HG03469 (cell line): ENCODE measurements around the gene CDKN1A.

ENCODE experiments used
- ATAC-seq: cut with Tn5 transposase; IDR thresholded peaks from one replicate; pipeline ENCODE4 v1.9.1; 2021; ENCODE audit warnings: mild to moderate bottlenecking, moderate library complexity, moderate number of reproducible peaks; ENCODE audit not compliant: unreplicated experiment

CDKN1A gene

GRCh38 chr6:36677059-36677749, 1.3 kb upstream of the CDKN1A start:
- no peak for ATAC-seq

DNA sequence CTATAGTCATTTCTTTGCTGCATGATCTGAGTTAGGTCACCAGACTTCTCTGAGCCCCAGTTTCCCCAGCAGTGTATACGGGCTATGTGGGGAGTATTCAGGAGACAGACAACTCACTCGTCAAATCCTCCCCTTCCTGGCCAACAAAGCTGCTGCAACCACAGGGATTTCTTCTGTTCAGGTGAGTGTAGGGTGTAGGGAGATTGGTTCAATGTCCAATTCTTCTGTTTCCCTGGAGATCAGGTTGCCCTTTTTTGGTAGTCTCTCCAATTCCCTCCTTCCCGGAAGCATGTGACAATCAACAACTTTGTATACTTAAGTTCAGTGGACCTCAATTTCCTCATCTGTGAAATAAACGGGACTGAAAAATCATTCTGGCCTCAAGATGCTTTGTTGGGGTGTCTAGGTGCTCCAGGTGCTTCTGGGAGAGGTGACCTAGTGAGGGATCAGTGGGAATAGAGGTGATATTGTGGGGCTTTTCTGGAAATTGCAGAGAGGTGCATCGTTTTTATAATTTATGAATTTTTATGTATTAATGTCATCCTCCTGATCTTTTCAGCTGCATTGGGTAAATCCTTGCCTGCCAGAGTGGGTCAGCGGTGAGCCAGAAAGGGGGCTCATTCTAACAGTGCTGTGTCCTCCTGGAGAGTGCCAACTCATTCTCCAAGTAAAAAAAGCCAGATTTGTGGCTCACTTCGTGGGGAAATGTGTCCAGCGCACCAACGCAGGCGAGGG, 594 bp upstream of the CDKN1A start:
- no peak for ATAC-seq

GRCh38 chr6:36679043-36679833, 724 bp downstream of the CDKN1A start:
- ATAC-seq, result no peak

GRCh38 chr6:36682328-36683144, 4.0 kb downstream of the CDKN1A start:
- ATAC-seq, result no peak

DNA sequence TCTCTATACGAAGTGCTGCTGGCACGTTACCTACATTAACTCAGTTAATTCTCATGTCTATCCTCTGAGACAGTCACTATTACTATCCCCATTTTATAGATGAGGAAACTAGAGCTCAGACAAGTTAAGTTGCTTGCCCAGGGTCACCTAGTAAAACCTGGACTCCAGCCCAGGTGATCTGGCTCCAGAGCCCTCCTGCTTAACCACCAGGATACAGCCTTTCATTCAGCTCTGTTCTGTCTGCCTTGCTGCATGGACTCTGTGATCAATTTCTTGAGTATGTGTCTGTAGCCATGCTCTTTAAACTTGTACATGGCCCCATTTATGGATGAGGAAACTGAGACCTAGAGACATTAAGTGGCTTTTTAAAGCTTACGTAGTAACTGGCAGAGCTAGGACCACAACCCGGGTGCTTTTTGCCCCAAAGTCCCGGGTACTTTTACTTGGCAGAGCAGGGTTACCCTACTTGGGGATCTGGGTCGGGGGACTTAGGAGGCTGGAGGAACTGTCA, 4.7 kb downstream of the CDKN1A start:
- ATAC-seq, result no peak

DNA sequence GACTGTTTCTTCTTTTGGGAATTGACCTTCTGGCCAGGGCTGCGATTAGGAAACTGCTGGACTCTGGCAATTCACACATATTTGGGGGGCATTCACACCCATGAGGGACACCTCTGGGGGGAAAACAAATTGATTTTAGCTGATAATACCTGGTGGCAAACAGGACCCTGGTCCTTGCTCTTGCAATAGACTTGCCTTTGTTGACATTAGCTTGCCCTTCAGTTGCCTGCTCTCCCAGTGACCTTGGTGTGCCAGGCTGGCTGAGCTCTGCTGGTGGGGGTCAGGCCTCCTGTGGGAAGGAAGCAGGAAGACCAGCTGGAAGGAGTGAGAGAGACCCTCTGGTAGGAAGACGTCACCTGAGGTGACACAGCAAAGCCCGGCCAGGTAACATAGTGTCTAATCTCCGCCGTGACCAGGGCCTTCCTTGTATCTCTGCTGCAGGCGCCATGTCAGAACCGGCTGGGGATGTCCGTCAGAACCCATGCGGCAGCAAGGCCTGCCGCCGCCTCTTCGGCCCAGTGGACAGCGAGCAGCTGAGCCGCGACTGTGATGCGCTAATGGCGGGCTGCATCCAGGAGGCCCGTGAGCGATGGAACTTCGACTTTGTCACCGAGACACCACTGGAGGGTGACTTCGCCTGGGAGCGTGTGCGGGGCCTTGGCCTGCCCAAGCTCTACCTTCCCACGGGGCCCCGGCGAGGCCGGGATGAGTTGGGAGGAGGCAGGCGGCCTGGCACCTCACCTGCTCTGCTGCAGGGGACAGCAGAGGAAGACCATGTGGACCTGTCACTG, 5.3 kb downstream of the CDKN1A start:
- no peak for ATAC-seq

- ATAC-seq, result no peak
Measured at GRCh38 chr6:36684447-36684812, 5.9 kb downstream of the CDKN1A start.

GRCh38 chr6:36685166-36685924, 6.8 kb downstream of the CDKN1A start:
- ATAC-seq, result no peak

- no peak for ATAC-seq
Measured at GRCh38 chr6:36685926-36686667, 7.6 kb downstream of the CDKN1A start.

DNA sequence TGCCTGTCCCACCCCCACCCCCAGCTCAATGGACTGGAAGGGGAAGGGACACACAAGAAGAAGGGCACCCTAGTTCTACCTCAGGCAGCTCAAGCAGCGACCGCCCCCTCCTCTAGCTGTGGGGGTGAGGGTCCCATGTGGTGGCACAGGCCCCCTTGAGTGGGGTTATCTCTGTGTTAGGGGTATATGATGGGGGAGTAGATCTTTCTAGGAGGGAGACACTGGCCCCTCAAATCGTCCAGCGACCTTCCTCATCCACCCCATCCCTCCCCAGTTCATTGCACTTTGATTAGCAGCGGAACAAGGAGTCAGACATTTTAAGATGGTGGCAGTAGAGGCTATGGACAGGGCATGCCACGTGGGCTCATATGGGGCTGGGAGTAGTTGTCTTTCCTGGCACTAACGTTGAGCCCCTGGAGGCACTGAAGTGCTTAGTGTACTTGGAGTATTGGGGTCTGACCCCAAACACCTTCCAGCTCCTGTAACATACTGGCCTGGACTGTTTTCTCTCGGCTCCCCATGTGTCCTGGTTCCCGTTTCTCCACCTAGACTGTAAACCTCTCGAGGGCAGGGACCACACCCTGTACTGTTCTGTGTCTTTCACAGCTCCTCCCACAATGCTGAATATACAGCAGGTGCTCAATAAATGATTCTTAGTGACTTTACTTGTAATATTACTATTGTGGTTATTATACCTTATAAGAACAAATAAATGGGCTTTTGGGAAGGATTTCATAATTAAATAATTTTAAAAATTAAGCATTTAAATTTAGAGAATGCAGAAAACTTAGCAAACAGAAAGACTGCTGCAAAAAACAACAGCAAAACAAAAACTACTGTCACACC, 8.4 kb downstream of the CDKN1A start:
- no peak for ATAC-seq

GRCh38 chr6:36688063-36688738, 9.7 kb downstream of the CDKN1A start:
- ATAC-seq, result no peak

- ATAC-seq, result no peak
Measured at GRCh38 chr6:36688739-36689075, 10.2 kb downstream of the CDKN1A start.

DNA sequence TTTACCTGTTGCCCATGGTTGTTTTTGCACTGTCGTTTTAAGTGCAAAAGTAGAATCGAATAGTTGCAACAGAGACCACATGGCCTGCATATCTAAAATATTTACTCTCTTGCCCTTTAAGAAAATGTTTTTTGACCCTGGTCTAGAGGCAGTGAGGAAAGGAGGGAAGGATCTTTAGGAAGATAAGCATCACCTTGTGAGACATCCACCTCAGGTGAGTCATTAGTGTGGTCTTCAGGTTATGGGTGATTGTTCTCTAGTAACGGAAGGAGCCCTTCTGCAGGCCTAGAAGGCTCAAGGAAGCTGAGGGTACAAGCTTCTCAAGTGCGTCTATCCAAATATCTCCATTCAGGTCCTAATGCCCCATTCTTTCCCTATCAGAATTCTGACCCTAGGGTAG, 12.5 kb downstream of the CDKN1A start:
- ATAC-seq, result no peak

DNA sequence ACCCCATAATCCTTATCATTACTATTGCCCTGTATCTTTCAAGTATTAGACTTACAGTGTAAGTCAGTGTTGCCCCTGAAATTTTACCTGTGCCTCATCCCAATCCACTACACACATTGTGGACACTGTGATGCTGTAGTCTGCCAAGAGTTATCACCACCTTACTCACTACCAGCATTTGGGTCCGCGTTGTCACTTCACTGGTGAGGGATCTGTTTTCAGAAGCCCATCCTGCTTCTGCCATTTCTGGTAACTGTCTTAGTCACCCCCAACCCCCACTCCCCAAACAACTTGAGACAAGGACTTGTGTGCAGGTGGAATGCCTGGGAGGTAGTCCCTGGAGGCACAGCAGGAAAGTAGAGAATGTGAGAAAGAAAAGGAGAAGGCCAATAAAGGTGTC, 13.1 kb downstream of the CDKN1A start:
- no peak for ATAC-seq

DNA sequence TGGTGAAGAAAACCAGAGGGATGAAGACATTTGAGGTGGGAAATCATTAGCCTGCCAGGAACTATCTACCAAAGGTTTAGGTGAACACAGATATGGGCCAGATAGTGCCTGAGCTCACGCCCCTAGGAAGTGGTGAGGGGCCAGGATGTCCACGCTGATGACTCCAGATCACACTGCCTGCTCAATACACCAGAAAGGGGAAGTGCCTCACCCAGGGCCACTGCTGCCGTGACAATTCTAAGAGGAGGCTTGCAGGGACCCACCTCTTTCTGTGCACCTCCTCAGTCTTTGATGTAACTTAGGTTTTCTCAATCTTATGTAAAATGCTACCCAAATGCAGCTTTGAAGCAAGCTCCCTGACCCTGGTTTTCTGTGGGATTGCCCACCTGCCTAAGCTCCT, 13.7 kb downstream of the CDKN1A start:
- ATAC-seq, result peak; percentile 49

GRCh38 chr6:36692861-36693702, 14.6 kb downstream of the CDKN1A start:
- no peak for ATAC-seq
